HG03108 (cell line): ENCODE measurements around the gene TRIAP1.
"Not testable (repeated sequence)": the region's sequence is repeated elsewhere in the genome, so short reads cannot be mapped to it uniquely, and the experiment has no call there.

Experiments used
- ATAC-seq: cut with Tn5 transposase; IDR thresholded peaks from one replicate; pipeline ENCODE4 v1.9.1; 2021; ENCODE audit warnings: moderate library complexity; ENCODE audit not compliant: unreplicated experiment

Gene TRIAP1

DNA sequence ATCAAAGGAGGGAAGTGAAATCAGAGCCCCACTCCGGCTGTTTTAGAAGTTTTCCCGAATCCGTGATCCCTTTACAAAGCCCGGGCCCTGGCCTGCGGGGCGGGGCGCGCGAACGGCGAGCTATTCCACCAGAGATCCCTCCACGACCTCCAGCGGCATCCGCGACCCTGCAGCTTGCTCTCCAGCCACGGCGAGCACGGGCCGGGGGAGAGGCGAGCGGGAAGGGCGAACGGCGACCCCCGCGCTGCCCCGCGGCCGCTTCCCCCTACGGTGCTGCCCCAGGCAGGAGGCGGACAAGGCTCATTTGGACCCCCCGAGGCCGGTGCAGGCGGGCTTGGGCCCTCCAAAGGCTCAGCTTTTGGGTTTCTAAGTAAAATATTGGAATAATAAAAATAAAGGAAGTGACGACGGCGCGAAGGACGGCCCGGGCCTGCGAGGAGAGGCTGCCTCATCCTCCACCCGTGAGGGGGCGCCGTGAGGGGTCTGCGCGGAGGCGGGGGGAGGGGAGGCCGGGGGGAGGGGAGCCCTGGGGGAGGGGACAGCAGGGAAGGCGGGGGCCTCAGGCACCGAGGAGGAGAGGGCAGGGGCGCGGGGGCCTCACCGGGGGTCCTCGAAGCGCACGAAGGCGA lies 22.8 kb upstream of the TRIAP1 start:
- peak; percentile 11 for ATAC-seq

- ATAC-seq = no peak
Observed at GRCh38 chr12:120468325-120468820, 22.2 kb upstream of the TRIAP1 start.

DNA sequence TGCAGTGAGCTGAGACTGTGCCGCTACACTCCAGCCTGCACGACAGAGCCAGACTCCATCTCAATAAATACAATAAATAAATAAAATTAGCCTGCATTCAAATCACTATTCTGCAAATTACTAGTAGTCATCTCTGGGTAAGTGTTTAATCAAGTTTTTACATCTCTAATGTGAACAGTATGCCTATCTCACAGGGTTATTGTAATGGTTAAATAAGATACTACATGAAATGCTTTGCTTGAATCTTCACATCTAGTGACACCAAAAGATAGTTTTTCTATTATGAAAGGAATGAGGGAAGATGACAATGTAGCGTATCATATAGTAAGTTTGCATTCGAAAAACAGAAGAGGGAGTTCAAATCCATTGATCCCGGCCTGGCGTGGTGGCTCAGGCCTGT lies 21.3 kb upstream of the TRIAP1 start:
- ATAC-seq = no peak

- ATAC-seq = no peak
Observed at GRCh38 chr12:120466560-120467315, 20.6 kb upstream of the TRIAP1 start.

DNA sequence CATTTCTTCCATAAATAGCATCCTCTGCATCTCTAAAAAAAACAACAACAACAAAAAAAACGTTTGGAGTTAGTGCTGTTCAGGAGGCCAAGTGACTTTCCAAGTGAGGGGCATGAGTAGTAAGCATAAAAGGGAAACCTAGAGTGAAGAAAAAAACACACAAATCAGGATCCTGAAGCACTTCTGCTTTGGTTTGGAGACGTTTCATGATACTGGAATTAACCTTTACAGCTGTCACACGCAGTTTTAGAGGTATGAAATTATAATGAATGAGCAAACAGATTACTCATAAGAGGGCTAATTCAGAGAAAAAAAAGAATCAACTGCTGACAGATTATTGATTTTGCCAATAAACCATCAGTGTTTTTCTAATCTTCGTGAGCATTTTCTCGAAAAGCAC lies 19.6 kb upstream of the TRIAP1 start:
- ATAC-seq = no peak

DNA sequence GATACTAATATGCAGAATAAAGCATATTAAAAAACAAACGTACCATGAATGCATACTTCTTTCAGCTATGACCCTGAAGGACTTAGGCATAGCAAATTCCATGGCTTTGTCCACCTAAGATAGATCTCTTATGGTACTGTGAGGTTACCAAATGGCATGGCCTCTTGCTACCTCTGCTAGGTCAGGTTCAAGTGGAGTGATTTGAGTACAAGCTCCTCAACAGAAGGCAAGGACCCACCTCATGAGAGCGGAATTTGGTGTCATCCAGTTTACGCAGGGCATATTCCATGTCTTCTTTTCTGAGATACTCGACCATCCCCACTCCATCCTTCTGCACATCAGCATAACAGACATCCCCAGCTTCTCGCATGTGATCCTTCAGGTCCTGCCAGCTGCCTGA lies 17.5 kb upstream of the TRIAP1 start:
- ATAC-seq = no peak

- ATAC-seq = no peak
Observed at GRCh38 chr12:120462099-120462640, 16.0 kb upstream of the TRIAP1 start.

DNA sequence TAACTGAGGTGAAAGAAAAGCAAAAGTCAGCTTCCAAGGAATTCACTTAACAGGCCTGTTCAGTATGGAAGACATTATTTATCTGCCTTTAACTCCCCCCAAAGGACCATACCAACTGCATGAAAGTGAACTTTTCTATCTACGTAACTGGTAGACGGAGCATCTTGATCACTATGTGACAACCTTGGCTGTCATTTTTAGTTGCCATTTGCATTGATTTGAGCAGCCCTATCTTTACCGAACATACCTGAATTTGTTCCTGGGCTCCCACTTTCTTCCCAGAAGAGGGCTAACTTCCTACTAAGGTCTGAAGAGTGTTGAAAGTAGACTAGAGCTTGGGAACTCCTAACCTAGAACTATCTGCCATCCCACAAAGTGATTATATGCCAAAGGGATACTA lies 14.0 kb upstream of the TRIAP1 start:
- ATAC-seq = no peak

DNA sequence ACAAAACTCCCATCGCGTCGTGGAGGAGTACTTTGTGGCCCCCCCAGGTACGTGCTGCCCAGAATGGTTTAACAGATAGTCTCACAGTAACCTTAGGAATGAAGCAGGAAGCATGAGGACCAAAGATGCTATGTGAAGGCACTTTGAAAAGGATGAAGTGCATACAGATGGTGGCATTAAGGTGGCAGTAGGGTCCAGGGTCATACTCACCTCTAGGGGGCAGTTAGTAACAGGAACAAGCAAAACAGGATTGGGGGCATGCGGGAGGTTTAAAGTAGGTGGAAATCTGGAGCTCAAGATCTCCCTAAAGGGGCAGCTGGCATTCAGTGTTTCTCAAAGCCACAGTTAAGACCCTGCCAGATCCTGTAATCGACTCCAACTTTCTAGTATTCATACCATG lies 10.9 kb upstream of the TRIAP1 start:
- ATAC-seq = no peak

DNA sequence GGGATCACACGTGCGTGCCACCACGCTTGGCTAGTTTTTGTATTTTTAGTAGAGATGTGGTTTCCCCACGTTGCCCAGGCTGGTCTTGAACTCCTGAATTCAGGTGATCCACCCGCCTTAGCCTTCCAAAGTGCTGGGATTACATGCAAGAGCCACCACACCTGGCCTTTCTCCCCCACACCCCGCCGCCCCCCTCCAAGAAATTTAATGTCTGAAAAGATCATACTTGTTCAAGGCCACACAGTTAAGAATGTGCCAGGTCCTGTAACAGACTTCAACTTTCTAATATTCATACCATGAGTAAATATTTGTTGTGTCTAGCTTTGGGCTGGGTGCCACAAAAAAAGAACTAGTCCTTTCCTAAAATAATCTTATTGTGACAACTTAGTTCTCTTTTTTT lies 9.1 kb upstream of the TRIAP1 start:
- ATAC-seq = no peak

- ATAC-seq = no peak
Observed at GRCh38 chr12:120453977-120454376, 7.8 kb upstream of the TRIAP1 start.

DNA sequence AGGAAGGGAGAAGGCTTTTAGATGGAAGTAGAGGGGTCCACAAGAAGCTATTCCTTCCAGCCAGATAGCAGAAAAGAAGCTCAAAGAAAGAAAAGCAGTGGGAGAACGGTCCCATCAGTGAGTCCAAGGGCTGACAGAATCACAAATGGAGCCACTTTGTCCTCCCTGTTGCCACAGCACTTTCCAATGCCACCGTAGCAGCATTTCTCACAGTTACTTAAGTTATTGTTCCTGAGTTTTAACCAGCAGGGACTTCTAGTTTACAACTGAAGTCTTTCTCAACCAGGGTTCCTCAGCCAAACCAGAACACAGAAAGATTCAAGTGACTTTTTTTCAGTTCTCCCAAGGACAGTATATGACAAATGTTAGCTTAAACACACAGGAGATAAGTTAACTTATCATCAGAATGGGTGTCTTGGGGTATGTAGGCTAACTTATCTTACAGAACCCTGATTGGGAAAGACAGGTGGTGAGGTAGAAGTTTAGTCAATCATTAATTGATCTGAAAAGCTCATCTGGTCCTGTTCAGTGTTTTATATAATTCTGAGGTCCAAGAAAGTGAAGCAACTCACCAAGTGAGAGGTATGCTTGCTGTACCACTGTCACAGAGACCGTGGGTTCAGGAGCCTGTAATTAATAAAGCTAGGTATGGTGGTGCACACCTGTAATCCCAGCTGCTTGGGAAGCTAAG lies 7.0 kb upstream of the TRIAP1 start:
- ATAC-seq = no peak

GRCh38 chr12:120452524-120452923 lies 6.3 kb upstream of the TRIAP1 start:
- ATAC-seq = not testable (repeated sequence)

- no peak for ATAC-seq
Observed at GRCh38 chr12:120447992-120448391, 1.8 kb upstream of the TRIAP1 start.

GRCh38 chr12:120446844-120447178 lies 627 bp upstream of the TRIAP1 start:
- not testable (repeated sequence) for ATAC-seq

- ATAC-seq = no peak
Observed at GRCh38 chr12:120444676-120445075, 1.5 kb downstream of the TRIAP1 start.

- ATAC-seq = no peak
Observed at GRCh38 chr12:120439646-120440247, 6.4 kb downstream of the TRIAP1 start.

GRCh38 chr12:120438495-120439198 lies 7.5 kb downstream of the TRIAP1 start:
- ATAC-seq = no peak

GRCh38 chr12:120437735-120438494 lies 8.3 kb downstream of the TRIAP1 start, which contains the start of gene COX6A1:
Gene COX6A1 (plus strand): TSS chr12:120438113. CDS start chr12:120438127, 14 bp downstream.
- ATAC-seq = peak; percentile 94
